NCI-H1092 treated with DMSO at 0.1 percent for 48 hours (cell line): Measurements from ENCODE around the gene SLA2.
"Not testable (repeated sequence)": the region's sequence is repeated elsewhere in the genome, so short reads cannot be mapped to it uniquely, and the experiment has no call there.

Experiments used
- DNase-seq: peaks from one replicate; lab custom pipeline; 2025; lab: John Stamatoyannopoulos, UW

The SLA2 gene

DNA sequence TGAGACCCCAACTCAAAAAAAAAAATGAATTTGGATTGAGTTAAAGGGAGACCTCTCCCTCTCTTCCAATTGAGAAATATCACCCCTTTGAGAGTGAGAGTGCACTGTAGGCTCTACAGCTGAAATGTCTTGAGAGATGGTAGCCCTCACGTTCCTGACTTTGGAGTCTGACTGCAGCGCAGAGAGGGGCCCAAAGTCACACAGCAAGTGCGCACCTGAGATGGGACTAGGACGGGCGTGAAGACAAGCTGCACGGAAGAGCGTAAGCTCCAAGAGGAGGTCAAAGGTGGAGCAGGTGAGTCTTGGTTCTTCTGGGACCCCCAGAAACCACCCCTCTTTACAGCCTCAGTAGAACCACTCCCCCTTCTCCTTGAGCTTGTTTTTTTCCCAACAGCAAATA, 643 bp downstream of the SLA2 start:
- no peak for DNase-seq

DNA sequence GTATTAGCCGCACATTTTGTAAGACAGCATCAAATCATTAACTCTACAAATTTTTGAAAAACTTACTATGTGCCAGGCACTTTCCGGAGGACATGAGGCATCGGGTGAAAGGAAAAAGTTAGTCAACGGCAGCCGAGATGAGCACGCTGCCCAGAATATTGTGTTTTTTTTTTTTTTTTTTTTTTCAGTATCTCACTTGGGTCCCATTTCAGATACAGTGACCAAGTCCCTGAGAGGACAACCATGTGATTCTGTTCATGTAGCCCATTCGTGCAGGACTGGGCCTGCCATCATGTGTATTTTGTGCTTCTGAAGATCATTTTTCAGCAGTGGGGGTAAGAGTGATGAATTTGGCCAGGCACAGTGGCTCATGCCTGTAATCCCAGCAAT, 1.3 kb downstream of the SLA2 start:
- no peak for DNase-seq

DNA sequence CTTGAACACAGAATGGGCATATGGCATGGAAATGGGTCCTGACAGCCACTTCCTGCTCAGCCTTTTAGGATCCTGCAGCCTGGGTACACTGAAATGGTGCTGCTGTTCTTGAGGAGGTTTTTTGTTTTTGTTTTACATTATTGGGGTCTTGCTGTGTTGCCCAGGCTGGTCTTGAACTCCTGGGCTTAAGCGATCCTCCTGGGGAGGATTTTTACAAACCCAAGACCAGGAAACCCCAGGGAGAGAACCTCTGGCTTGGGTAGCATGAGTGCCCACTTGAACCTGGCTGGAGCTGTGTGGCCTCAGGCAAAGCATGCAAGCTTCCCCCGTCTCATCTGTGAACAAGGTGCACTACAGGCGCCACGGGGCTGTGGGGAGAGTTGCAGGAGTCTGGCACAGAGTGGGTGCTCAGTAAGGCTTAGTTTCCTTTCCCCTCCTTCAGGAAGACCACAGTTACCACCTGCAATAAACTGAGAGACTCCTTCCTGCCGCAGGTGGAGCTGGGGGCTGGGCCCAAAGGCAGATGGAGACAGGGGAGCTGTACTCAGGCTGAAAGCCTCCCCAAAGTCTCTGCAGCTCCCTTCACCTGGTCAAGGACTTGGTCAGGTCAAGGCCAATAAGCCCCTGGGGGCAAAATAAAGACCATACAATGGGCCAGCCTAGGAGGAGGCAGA, 1.8 kb downstream of the SLA2 start:
- DNase-seq, result no peak

DNA sequence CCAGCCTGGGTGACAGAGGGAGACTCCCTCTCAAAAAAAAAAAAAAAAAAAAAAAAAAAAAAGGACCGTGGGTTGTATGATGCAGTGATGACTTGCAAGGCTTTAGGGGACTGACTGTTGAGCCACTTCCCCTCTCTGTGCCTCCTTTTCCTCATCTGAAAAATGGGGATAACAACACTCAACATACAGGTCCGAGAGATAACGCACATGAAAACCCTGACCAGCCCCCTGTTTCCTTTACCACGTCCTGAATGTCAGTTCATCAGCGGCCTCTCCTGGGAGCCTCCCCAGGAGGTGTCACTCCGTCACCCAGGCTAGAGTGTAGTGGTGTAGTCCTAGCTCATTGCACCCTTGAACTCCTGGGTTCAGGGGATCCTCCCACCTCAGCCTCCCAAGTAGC, 3.9 kb downstream of the SLA2 start:
- DNase-seq, result no peak

DNA sequence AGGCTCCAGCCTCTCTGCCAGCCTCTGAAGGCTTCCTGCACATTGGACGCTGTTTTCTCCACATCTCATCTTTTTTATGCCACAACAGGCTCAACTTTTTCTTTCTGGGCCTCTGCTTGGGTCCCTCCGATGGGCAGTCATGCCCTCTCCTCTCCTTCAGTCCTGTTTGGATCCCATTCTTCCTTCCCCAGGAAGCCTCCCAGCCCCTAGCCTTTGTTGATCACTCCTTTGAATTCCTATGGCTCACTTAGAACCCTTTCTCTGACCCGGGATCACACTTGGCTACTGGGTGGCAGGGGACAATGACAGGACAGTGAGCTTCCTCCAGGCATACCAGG, 4.5 kb downstream of the SLA2 start:
- no peak for DNase-seq

DNA sequence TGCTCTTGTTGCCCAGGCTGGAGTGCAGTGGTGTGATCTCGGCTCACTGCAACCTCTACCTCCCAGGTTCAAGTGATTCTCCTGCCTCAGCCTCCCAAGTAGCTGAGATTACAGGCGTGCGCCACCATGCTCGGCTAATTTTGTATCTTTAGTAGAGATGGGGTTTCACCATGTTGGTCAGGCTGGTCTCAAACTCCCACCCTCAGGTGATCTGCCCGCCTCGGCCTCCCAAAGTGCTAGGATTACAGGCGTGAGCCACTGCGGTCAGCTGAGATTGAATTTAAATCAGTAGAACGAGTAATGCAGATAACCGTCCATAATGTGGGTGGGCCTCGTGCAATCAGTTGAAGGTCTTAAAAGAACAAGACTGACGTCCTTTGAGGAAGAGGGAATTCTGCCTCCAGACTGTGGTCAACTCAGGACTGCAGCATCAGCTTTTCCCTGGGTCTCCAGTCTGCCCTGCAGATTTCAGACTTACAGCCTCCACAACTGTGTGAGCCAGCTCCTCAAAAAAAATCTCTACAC, 7.1 kb downstream of the SLA2 start:
- not testable (repeated sequence) for DNase-seq

DNA sequence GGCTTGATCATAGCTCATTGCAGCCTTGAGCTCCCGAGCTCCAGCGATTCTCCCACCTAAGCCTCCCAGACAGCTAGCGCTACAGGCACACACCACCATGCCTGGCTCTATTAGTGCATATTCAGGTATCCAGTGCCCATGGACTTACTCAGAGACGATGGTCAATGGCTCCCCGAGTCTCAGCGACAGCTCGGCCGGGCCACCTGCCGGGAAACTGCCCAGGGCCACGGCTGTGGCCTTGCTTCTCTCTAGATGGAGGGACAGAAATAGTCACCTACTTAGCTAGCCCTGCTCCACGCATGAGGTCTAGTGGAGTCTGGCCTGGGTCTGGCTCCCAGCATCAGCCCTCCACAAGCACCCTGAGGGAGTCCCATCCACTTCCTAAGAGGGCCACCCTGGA, 11.7 kb downstream of the SLA2 start:
- no peak for DNase-seq

DNA sequence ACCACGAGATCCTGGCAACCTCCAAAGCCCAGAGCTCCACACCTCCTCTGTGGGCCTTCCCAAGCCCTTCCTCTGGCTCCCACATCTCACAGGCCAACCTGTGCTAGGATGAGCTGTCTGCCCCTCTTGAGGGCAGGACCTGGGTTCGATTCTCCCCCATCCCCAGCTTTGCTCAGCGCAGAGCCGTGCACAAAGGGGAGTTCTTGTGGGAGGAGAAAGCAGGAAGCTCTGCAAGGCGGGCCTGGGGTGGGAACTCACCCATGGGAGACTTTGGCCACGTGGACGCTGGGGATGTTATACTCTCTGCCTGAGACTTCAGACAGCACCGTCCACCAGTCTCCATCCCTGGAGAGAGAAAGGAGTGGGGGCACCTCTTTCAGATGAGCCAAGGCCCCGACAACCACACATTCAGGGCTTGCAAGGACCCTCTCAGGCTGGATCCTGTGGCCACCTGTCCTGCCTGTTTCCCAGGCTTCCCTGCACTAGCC, 12.7 kb downstream of the SLA2 start:
- DNase-seq, result no peak

DNA sequence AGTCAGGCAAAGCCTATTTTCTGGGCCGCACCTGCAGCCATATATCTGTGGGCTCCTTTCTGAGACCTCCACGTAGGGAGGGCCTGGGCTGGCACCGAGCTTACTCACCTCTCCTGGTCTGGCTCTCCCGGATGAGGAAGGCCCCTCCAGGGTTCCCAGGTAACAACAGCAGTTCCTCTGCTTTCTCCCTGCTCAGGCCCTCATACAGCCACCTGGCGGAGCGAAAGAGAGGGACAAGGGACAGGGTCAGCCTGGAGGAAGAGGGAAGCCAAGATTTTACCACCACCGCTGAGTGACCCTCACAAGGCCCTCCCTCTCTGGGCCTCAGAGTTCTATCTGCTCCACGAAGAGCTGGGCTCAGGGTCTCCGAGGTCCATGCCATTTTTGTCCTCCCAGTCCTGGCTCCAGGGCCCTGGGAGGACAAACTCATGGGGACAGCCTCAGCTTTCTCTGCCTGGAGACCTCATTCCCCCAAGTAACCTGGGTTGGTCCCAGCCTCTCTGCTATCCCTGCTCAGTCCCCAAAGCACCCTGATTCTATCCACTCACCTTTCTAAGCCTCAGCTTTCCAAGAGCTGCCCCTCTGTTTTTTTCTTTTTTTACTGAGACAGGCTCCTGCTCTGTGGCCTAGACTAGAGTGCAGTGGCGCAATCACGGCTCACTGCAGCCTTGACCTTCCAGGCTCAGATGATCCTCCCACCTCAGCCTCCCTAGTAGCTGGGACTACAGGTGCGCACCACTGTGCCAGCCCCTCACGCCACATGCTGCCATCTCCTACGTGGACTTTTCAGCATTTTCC, 13.3 kb downstream of the SLA2 start:
- DNase-seq, result no peak

DNA sequence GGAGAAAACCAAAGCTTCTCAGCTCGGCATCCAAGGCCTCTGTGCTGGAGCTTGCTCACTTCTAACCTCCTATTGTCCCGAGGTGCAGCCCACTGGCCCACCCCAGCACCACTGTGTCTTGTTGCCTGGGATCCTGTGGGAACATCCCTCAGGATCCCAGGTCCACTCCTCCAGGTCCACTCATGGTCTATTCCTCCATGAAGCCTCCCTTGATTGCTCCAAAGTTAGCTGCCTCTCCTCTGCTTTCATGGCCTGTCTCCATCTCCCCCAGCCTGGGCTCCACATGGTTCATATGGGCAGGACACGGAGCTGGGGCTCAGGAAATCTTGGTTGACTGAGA, 13.9 kb downstream of the SLA2 start:
- no peak for DNase-seq

DNA sequence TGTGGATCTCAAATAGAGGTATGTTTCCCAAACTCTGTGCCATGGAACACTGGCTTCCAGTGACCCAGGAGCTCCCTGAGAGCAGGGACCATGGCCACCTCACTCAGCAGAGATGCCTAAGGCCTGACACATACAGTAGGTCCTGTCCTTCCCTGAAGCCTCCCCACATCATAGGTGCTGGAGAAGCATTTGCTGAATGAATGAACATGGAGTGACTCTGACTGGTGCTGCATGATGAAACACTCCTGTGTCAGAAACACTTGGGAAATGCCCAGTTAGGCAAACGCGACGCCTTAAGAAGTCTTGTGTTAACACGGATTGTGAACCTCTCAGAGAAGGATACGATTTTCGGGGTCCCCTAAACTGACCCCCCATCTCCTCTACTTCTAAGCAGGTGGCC, 14.3 kb downstream of the SLA2 start:
- no peak for DNase-seq

DNA sequence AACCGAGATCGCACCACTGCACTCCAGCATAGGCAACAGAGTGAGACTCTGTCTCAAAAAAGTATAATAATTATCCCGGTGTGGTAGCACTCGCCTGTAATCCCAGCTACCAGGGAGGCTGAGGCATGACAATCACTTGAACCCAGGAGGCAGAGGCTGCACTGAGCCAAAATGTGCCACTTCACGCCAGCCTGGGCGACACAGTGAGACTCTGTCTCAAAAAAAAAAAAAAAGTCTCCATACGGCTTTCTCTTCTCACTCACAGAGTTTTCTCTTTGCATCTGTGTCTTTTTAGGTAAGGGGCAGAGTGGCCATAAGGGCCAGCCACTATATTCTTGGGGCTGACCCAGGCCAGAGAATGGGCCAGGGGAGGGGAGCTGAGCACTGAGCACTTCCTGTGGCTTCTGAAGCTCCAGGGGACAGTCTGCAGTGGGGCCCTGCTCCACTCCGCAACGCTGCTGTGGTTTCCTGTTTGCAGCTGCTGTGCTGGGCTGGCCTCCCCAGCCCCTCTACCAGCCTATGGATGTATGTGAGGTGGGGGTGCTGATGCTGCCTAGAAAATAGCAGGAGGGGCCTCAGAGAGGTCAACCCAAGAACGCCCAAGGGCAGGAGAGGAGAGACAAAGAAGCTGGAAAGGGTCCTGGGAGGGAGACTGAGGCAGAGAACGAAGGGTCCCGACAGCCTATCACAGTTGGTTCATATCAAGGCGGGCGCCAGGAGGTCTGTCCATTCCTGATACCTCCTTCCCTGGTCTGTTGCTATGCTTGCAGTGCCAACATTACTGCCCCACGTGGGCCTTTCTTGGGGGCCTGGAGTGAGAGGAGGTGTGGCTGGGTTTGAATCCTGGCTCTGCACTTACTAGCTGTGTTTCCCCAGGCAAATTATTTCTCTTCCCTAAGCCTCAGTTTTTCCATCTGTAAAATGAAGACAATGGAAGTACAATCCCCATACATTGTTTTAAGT, 16.0 kb downstream of the SLA2 start:
- no peak for DNase-seq

DNA sequence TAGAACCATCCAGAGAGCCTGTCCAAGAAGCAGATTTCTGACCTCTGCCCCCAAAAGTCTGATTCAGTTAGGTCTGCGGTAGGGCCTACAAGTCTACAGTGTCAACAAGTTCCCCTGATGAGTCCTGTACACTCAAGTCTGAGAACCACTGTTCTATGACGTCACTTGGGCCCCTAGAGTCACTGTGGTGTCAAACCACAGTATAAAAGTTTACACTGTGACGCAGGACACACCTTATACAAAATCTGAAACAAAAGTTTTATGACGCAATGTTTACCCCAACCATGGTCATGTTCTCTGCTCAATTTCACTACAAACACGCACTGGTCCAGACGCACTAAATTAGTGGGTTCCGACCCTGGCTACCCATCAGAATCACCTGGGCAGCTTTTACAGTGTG, 17.9 kb downstream of the SLA2 start:
- no peak for DNase-seq

DNA sequence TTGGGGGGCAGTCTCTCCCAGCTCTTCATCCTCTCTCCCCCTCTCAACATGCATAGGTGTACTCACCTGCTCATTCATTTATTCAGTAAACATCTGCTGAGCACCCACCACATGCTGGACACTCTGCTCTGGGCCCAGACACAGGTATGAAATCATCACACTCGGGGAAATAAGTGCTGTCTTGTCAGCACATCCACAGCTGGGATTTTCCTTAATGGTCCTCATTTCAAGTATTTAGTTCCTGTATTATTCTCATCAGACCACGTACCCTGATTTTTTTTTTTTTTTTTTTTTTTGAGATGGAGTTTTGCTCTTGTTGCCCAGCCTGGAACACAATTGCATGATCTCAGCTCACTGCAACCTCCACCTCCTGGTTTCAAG, 21.1 kb downstream of the SLA2 start:
- DNase-seq, result no peak

DNA sequence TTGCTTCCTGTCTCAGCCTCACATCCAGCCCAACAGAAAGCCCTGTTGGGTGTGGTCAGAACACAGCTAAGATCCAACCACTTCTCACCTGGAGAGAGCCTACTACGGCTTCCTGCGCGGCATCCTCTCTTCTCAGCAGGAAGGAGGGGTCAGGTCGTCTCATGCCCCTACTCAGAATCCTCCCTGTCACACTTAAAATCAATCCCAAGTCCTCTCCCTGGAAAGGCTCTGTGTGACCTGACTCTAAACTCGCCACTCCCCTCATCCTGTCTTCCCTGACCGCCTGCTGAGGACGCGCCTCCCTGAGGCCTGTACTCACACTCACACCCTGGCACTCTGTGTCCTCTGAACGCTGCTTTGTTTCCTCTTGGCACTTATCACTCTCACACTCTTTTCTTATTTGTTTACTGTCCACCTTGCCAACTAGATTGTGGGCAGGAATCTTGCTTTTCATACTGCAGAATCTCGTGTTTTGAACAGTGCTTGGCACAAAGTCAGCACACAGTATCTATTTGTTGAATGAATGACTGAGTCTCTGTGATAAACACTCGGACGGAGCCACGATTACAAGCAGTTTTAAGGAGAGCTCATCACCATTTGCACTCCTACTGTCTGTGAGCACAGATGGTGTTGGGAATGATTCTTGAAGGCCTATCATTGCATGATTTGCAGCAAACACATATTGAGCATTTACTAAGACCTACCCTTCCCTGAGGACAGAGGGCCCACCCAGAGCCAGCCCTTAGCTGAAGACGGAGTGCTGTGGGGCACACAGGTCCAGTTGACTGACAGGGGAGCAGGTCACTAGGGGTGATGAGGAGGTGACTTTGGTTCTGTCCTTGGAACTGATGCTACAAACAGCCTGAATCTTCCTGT, 21.7 kb downstream of the SLA2 start:
- DNase-seq, result no peak

DNA sequence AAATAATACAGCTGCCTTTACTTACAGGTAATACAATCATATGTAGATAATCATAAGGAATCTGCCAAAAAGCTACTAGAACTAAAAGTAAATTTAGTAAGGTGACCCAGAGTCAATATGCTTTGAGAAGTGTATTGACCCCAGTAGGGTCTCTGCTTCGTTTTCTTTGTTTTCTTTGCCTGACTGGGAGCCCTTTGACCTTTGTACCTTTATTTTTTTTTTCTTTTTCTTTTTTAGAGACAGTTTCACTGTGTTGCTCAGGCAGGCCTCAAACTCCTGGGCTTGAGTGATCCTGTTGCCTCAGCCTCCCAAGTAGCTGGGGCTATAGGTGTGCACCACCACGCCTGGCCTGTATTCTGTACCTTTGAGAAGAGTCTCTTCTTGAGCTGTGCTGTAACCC, 22.6 kb downstream of the SLA2 start:
- DNase-seq, result no peak

DNA sequence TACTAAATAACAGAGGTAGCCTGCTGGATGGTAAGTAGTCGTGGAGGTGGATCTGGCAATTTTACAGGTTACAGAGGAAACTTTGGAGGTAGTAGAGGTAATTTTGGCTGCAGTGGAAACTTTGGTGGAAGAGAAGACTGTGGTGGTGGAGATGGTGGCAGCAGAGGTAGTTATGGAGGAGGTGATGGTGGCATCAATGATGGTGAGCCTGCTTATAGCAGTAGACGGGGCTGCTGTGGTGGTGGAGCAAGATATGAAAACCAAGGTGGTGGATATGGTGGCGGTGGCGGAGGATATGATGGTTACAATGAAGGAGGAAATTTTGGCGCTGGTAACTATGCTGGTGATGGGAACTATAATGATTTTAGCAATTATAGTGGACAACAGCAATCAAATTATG, 25.1 kb downstream of the SLA2 start:
- no peak for DNase-seq

DNA sequence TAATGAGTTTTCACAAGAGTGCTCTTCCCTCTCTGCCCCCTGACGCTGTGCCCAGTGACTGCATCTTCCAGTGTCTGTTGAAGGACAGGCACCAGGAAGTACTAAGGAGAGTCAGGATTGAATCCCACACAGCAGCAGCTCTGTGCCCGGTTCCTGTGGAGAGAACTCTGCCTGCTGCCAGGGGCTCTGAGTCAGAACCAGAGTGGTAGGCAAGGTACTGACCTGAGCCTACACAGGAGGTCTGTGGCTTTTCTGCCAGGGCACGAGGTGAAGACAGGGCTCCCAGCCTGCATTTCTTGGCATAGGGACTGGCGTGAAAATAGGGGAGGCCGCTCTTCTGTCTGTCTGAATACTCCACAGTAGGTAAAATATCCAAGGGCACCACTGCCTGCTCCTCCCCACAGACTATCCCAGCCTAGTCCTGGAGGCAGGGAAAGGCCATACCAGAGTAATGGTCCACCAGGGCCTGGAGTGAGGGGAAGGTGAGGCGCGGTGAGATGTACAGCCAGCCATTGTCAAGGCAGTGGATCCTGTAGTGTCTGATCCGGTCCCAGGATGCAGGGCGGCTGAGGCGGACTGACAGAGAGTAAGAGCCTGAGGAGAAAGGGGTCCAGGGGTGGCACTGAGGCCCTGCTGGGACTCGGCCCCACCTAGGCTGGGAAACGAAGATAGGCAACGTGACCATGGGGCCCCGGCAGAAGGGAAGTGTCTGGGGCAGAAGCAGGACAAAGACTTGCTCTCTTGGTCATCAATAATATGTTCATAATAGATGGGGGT, 31.0 kb downstream of the SLA2 start:
- no peak for DNase-seq

DNA sequence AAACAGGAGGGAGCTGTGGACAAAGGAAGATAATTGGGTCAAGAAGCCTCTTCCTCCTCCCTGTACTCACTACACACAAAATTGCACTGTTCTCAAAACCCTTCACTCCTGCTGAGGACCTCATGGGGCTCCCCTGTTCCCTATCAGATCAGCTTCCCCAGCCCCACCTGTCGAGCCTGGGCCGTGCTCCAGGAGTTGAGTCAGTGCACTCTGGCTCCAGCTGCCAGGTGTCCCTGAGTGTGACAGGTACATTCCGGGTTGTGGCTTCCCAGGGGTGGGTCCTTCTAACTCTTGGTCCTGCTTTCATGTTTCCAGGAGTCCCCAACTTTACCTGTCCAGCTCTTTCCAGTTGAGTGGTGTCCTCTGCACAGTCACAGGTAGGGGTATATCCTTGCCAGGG, 32.0 kb downstream of the SLA2 start:
- peak; percentile 13 for DNase-seq

DNA sequence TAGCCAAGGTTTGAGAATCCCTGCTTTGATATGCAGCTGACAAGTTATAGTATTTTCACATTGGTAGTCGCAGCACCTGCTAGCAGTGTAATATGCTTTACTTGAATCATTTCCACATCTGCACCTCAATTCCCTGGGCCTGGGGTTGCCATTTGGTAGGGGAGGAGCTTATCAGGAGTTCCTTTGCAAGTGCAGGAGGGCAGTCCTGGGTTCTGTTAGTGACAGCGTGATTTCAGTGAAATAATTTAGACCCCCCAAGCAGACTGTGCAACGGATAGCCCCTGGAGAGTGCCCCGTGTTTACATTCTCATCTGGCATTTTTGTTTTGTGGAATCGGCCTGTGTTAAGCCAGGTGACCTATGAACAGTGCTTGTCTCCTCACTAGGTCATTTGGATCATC, 34.4 kb downstream of the SLA2 start:
- DNase-seq, result no peak

DNA sequence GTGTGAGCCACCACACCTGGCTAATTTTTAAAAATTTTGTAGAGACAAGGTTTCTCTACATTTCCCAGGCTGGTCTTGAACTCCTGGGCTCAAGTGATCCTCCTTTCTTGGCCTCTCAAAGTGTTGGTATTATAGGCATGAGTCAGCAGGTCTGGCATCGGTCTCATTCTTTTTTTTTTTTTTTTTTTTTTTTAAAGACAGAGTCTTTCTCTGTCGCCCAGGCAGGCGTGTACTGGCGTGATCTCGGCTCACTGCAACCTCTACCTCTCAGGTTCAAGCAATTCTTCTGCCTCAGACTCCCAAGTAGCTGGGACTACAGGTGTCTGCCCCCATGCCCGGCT, 37.6 kb downstream of the SLA2 start:
- not testable (repeated sequence) for DNase-seq
